Cardiac septum (tissue), 1 donor: Measurements from ENCODE around the gene LDAH. TPM values are rescaled to one million over a fixed set of nuclear protein-coding genes. Genes with fewer than 3 reads are reported as not detected.
A peak's percentile ranks its signal among the peaks of the same experiment; 100 is the strongest.

Source experiments
- DNase-seq: peaks from one replicate; pipeline ENCODE4 v3.0.0-alpha.2; 2020; ENCODE audit warnings: low spot score
- intact Hi-C: fragments of 100-400 bp; cut with DNase I; formaldehyde crosslinking; loops from one replicate; pipeline ENCODE4 v1.14.0; 2022
- total RNA-seq: library from RNA; stranded (reverse); fragmentation: NEBNext Ultra II Directional; extraction: Animal tissue kit (Norgen Biotek cat#: 25700); gene quantifications from one replicate; pipeline ENCODE4 v1.2.1, GENCODE V29; 2021
- donor health status: DM: no; HTN: no; CAD: no.

Gene LDAH
- total RNA-seq, 1 donor from 2014 or later = 6.8 TPM

GRCh38 chr2:20672201-20672951, 150.5 kb downstream of the LDAH start:
- intact Hi-C loops = no loop called here
- peak; percentile 75 for DNase-seq

GRCh38 chr2:20671736-20672080, 151.2 kb downstream of the LDAH start:
- DNase-seq = no peak
- intact Hi-C loops = no loop called here

GRCh38 chr2:20671036-20671735, 151.7 kb downstream of the LDAH start:
- intact Hi-C loops = no loop called here
- peak; percentile 53 for DNase-seq

GRCh38 chr2:20670315-20671035, 152.4 kb downstream of the LDAH start:
- DNase-seq = peak; percentile 66
- intact Hi-C loops = no loop called here

GRCh38 chr2:20669562-20670314, 153.2 kb downstream of the LDAH start:
- peak; percentile 72 for DNase-seq
- intact Hi-C loops = loop anchor here (10.0 kb wide), 2 partner anchors 155 to 445 kb away; partner anchors contain the start of gene LDAH

- DNase-seq = peak; percentile 57
- intact Hi-C loops = loop anchor here (10.0 kb wide), 2 partner anchors 156 to 446 kb away; partner anchors contain the start of gene LDAH
Observed at GRCh38 chr2:20668871-20669475, 153.9 kb downstream of the LDAH start.

- intact Hi-C loops = loop anchor here (10.0 kb wide), 2 partner anchors 156 to 446 kb away; partner anchors contain the start of gene LDAH
- peak; percentile 35 for DNase-seq
Observed at GRCh38 chr2:20668451-20668850, 154.4 kb downstream of the LDAH start.

GRCh38 chr2:20667531-20668401, 155.1 kb downstream of the LDAH start:
- DNase-seq = peak; percentile 70
- intact Hi-C loops = loop anchor here (10.0 kb wide), 2 partner anchors 157 to 447 kb away; partner anchors contain the start of gene LDAH

- DNase-seq = no peak
- intact Hi-C loops = loop anchor here (10.0 kb wide), 2 partner anchors 158 to 448 kb away; partner anchors contain the start of gene LDAH
Observed at GRCh38 chr2:20667151-20667530, 155.8 kb downstream of the LDAH start.

- peak; percentile 77 for DNase-seq
- intact Hi-C loops = loop anchor here (10.0 kb wide), 2 partner anchors 158 to 448 kb away; partner anchors contain the start of gene LDAH
Observed at GRCh38 chr2:20666304-20667150, 156.4 kb downstream of the LDAH start, which contains the start of gene GDF7. Gene GDF7 (plus strand): TSS chr2:20667144. CDS start chr2:20667240, 96 bp downstream.

GRCh38 chr2:20666005-20666303, 156.9 kb downstream of the LDAH start:
- peak; percentile 53 for DNase-seq
- intact Hi-C loops = loop anchor here (10.0 kb wide), 2 partner anchors 159 to 449 kb away; partner anchors contain the start of gene LDAH

GRCh38 chr2:20665243-20666004, 157.5 kb downstream of the LDAH start:
- intact Hi-C loops = loop anchor here (10.0 kb wide), 2 partner anchors 159 to 449 kb away; partner anchors contain the start of gene LDAH
- peak; percentile 71 for DNase-seq

GRCh38 chr2:20664431-20665242, 158.3 kb downstream of the LDAH start:
- intact Hi-C loops = loop anchor here (10.0 kb wide), 2 partner anchors 160 to 450 kb away; partner anchors contain the start of gene LDAH
- DNase-seq = peak; percentile 59

- intact Hi-C loops = loop anchor here (10.0 kb wide), 2 partner anchors 161 to 451 kb away; partner anchors contain the start of gene LDAH
- DNase-seq = no peak
Observed at GRCh38 chr2:20664071-20664390, 158.9 kb downstream of the LDAH start.
